Esophagus muscularis mucosa (tissue), 3 donors: ENCODE data around the gene IRS2.

Experiments used
- CTCF ChIP-seq, 3 experiments: fragments of 200-600 bp in 2 of 3; fragments of 450-650 bp in 1 of 3; sonication (generic) in 2 of 3; IDR thresholded peaks; one replicate each; pipeline ENCODE4 v1.5.1; 2017 to 2019; ENCODE audit warnings: antibody characterized with exemption in 3 of 3, mild to moderate bottlenecking in 2 of 3, moderate library complexity in 1 of 3
- POLR2A ChIP-seq: fragments of 450-650 bp; IDR thresholded peaks from one replicate; pipeline ENCODE4 v1.6.1; 2017; ENCODE audit warnings: antibody characterized with exemption, moderate library complexity, mild to moderate bottlenecking, low read depth
- POLR2AphosphoS5 ChIP-seq, 2 donors: sonication (generic); formaldehyde crosslinking; IDR thresholded peaks; one replicate each; pipeline ENCODE4 v1.6.1; 2017; ENCODE audit warnings: antibody characterized with exemption in 2 of 2

GRCh38 chr13:109724603-109725002 lies 61.8 kb downstream of the IRS2 start:
- TF ChIP-seq CTCF (IDR thresholded peaks at IDR 0.05), result no peak
- TF ChIP-seq POLR2A, result no peak
- no peak for TF ChIP-seq POLR2AphosphoS5 (IDR thresholded peaks at IDR 0.05)
